ENCODE data around the gene USP2.

The USP2 gene

GRCh38 chr11:119318240-119319135 lies 63.0 kb downstream of the USP2 start:
- H3K4me1 ChIP-seq (ENCODE audit: insufficient read depth, low read length): peaks cover 39% of the 10 kb centered on the region
- no peak overlapping the region for H3K27ac ChIP-seq (ENCODE audit: low read length)
- no peak overlapping the region for H3K9ac ChIP-seq (ENCODE audit: low read depth, low read length)
- no peaks in the 10 kb centered on the region for H3K9me3 ChIP-seq (ENCODE audit: insufficient read depth, low read length, severe bottlenecking)
- H3K36me3 ChIP-seq (ENCODE audit: insufficient read depth, low read length): no peaks in the 10 kb centered on the region
- H2AFZ ChIP-seq (ENCODE audit: low read depth, low read length): no peak overlapping the region
- no peak overlapping the region for H3K4me2 ChIP-seq (ENCODE audit: insufficient read depth, low read length)
- peaks cover 19% of the 10 kb centered on the region for H4K20me1 ChIP-seq (ENCODE audit: insufficient read depth, low read length)
- no peak overlapping the region for H3K4me3 ChIP-seq (ENCODE audit: low read depth in 1 of 2, low read length in 2 of 2)
- TF ChIP-seq CTCF (IDR thresholded peaks at IDR 0.05; ENCODE audit: borderline replicate concordance, extremely low read depth, low read length, poor library complexity, severe bottlenecking): no peak
- no peak for TF ChIP-seq EZH2 (IDR thresholded peaks at IDR 0.05; ENCODE audit: borderline replicate concordance, low read depth, low read length, severe bottlenecking)
- DNase-seq: no peak
- H3K27me3 ChIP-seq (ENCODE audit: insufficient read depth, low read length, poor library complexity): peaks cover 53% of the 10 kb centered on the region
- no peak for ATAC-seq (ENCODE audit: insufficient read depth, low read depth)
- H3K79me2 ChIP-seq (ENCODE audit: insufficient read depth, low read length): no peaks in the 10 kb centered on the region

- DNase-seq (no peak), ATAC-seq (ENCODE audit: insufficient read depth, low read depth) (no peak)
- Histone ChIP-seq H3K4me2 (ENCODE audit: insufficient read depth, low read length) (peak overlapping the region; percentile 97; the same call in 1 of the 2 replicates), H3K36me3 (ENCODE audit: insufficient read depth, low read length) (no peaks in the 10 kb centered on the region), H3K9ac (ENCODE audit: low read depth, low read length) (peak overlapping the region; percentile 44; the same call in 1 of the 2 replicates), H3K4me1 (ENCODE audit: insufficient read depth, low read length) (peaks cover 39% of the 10 kb centered on the region), H3K79me2 (ENCODE audit: insufficient read depth, low read length) (no peaks in the 10 kb centered on the region), H3K9me3 (ENCODE audit: insufficient read depth, low read length, severe bottlenecking) (no peaks in the 10 kb centered on the region), H3K27ac (ENCODE audit: low read length) (no peak overlapping the region), H2AFZ (ENCODE audit: low read depth, low read length) (no peak overlapping the region), H3K4me3 (ENCODE audit: low read depth in 1 of 2, low read length in 2 of 2) (peak overlapping the region in 1 of 2 experiments; percentile 50; a peak in 1 of 4 replicates), H4K20me1 (ENCODE audit: insufficient read depth, low read length) (peaks cover 19% of the 10 kb centered on the region), H3K27me3 (ENCODE audit: insufficient read depth, low read length, poor library complexity) (peaks cover 53% of the 10 kb centered on the region)
- TF ChIP-seq CTCF (IDR thresholded peaks at IDR 0.05; ENCODE audit: borderline replicate concordance, extremely low read depth, low read length, poor library complexity, severe bottlenecking) (no peak), EZH2 (IDR thresholded peaks at IDR 0.05; ENCODE audit: borderline replicate concordance, low read depth, low read length, severe bottlenecking) (peak; percentile 56)
Observed at GRCh38 chr11:119317592-119318239, 63.8 kb downstream of the USP2 start.

- Histone ChIP-seq H3K79me2 (ENCODE audit: insufficient read depth, low read length) (no peaks in the 10 kb centered on the region), H3K27me3 (ENCODE audit: insufficient read depth, low read length, poor library complexity) (peaks cover 53% of the 10 kb centered on the region), H3K9ac (ENCODE audit: low read depth, low read length) (peak within 1 kb of the TSS; percentile 64), H3K27ac (ENCODE audit: low read length) (no peak within 1 kb of the TSS), H4K20me1 (ENCODE audit: insufficient read depth, low read length) (peaks cover 19% of the 10 kb centered on the region), H3K36me3 (ENCODE audit: insufficient read depth, low read length) (no peaks in the 10 kb centered on the region), H3K4me1 (ENCODE audit: insufficient read depth, low read length) (peaks cover 39% of the 10 kb centered on the region), H2AFZ (ENCODE audit: low read depth, low read length) (peak within 1 kb of the TSS; percentile 70), H3K9me3 (ENCODE audit: insufficient read depth, low read length, severe bottlenecking) (no peaks in the 10 kb centered on the region), H3K4me3 (ENCODE audit: low read depth in 1 of 2, low read length in 2 of 2) (peak within 1 kb of the TSS; percentile 37 to 65; a peak in 3 of 4 replicates), H3K4me2 (ENCODE audit: insufficient read depth, low read length) (peak within 1 kb of the TSS; percentile 97)
- ATAC-seq (ENCODE audit: insufficient read depth, low read depth): peak; percentile 45
- peak; percentile 39 for DNase-seq
- peak; percentile 11 for TF ChIP-seq EZH2 (IDR thresholded peaks at IDR 0.05; ENCODE audit: borderline replicate concordance, low read depth, low read length, severe bottlenecking)
- no peak for TF ChIP-seq CTCF (IDR thresholded peaks at IDR 0.05; ENCODE audit: borderline replicate concordance, extremely low read depth, low read length, poor library complexity, severe bottlenecking)
Observed at GRCh38 chr11:119316729-119317591, 64.5 kb downstream of the USP2 start, which contains the start of gene MCAM. Gene MCAM, minus strand, starts transcription at chr11:119317130. Its CDS starts 29 bp downstream, at chr11:119317101.
